ENCODE measurements around the gene OSMR.

The OSMR gene

GRCh38 chr5:38944282-38944681, 98.5 kb downstream of the OSMR start:
- no peak overlapping the region for H3K27ac ChIP-seq
- no peak for TF ChIP-seq CTCF (conservative IDR thresholded peaks at IDR 0.05; ENCODE audit: low read depth)
- POLR2A ChIA-PET (ENCODE audit: low non-redundant PET) = no interaction called here
- CTCF ChIA-PET = interaction anchor here (0.6 kb wide), 1 partner anchor 22 kb away, joined by 5 read pairs; no protein-coding TSS in a partner anchor
- DNase-seq (ENCODE audit: low spot score) = no peak

- no peak for TF ChIP-seq CTCF (conservative IDR thresholded peaks at IDR 0.05; ENCODE audit: low read depth)
- ChIA-PET CTCF (interaction anchor here (0.9 kb wide), 1 partner anchor 138 kb away, joined by 3 read pairs; no protein-coding TSS in a partner anchor), POLR2A (ENCODE audit: low non-redundant PET) (no interaction called here)
- no peak overlapping the region for H3K27ac ChIP-seq
- no peak for DNase-seq (ENCODE audit: low spot score)
Observed at GRCh38 chr5:38948501-38948900, 102.7 kb downstream of the OSMR start.

- no peak overlapping the region for H3K27ac ChIP-seq
- POLR2A ChIA-PET (ENCODE audit: low non-redundant PET) = no interaction called here
- no peak for DNase-seq (ENCODE audit: low spot score)
- no peak for TF ChIP-seq CTCF (conservative IDR thresholded peaks at IDR 0.05; ENCODE audit: low read depth)
- CTCF ChIA-PET = no interaction called here
Observed at GRCh38 chr5:38953426-38954012, 107.7 kb downstream of the OSMR start.

- no peak for DNase-seq (ENCODE audit: low spot score)
- ChIA-PET CTCF (no interaction called here), POLR2A (ENCODE audit: low non-redundant PET) (no interaction called here)
- H3K27ac ChIP-seq = no peak overlapping the region
- TF ChIP-seq CTCF (conservative IDR thresholded peaks at IDR 0.05; ENCODE audit: low read depth) = no peak
Observed at GRCh38 chr5:38961691-38962090, 115.9 kb downstream of the OSMR start.

- TF ChIP-seq CTCF (conservative IDR thresholded peaks at IDR 0.05; ENCODE audit: low read depth) = no peak
- no peak overlapping the region for H3K27ac ChIP-seq
- DNase-seq (ENCODE audit: low spot score) = no peak
- ChIA-PET POLR2A (ENCODE audit: low non-redundant PET) (no interaction called here), CTCF (interaction anchor here (0.6 kb wide), 1 partner anchor 16 kb away, joined by 4 read pairs; no protein-coding TSS in a partner anchor)
Observed at GRCh38 chr5:38968665-38969064, 122.9 kb downstream of the OSMR start.

- no peak for DNase-seq (ENCODE audit: low spot score)
- POLR2A ChIA-PET (ENCODE audit: low non-redundant PET) = no interaction called here
- CTCF ChIA-PET = interaction anchor here (0.6 kb wide), 2 partner anchors 24 to 93 kb away, joined by 3 read pairs; no protein-coding TSS in a partner anchor
- no peak for TF ChIP-seq CTCF (conservative IDR thresholded peaks at IDR 0.05; ENCODE audit: low read depth)
- no peak overlapping the region for H3K27ac ChIP-seq
Observed at GRCh38 chr5:38978036-38978435, 132.2 kb downstream of the OSMR start.

All from RWPE1 (cell line).